ENCODE data around the gene PPFIBP1.
"Not testable (repeated sequence)": the region's sequence is repeated elsewhere in the genome, so short reads cannot be mapped to it uniquely, and the experiment has no call there.

The PPFIBP1 gene

DNA sequence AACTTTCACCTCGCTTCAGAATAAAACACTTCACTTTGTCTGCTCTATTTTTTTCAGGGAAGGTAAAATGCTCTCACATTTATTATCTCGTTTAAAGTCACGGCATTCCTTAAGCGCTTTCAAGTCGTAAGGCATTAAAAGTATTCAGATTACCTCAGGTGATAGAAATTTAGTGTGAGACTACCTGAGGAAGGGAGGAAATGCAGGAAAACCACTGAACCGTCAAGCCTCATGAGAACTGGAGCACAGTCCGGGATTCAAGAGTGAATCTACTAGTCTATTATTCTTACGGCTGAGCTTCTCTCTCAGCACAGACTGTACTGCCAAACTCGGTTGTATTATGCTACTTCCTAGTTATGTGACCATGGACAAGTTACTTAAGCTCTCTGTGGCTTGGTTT lies 8.3 kb upstream of the PPFIBP1 start:
- no peak for DNase-seq

DNA sequence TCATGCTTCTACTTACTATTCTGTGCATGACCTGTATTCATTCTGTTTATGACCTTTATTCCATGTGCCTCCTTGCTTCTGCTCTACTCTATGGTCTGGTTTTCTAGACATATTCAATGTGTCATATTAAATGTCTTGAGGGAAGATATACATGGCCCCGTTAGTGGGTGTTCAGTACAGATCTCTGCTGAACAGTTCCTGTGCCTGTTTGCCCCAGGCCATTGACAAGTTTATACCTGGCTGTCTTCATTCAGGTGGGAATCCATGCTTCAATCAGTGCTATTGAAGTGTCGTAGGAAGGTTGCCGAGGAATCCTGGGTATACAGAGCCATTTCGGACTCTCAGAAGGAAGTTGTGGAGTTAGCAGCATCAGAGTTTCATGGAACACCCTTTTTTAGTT lies 7.4 kb upstream of the PPFIBP1 start:
- no peak for DNase-seq

DNA sequence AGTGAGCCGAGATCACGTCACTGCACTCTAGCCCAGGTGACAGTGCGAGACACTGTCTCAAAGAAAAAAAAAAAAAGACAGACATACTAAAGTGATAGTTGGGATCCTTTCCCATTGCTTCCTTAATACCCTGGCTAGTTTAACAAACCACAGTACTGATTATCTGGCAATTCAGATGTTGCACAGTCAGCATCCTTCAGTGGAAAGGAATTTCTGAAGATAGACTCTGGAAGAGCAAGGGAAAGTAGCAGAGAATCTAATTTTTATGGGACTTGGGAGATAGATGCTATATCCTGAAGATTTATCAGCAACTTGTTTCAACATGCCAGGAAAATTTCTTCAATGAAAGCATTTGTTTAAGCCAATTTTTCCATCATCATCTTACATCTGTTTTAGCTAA lies 6.5 kb upstream of the PPFIBP1 start:
- DNase-seq, result no peak

DNA sequence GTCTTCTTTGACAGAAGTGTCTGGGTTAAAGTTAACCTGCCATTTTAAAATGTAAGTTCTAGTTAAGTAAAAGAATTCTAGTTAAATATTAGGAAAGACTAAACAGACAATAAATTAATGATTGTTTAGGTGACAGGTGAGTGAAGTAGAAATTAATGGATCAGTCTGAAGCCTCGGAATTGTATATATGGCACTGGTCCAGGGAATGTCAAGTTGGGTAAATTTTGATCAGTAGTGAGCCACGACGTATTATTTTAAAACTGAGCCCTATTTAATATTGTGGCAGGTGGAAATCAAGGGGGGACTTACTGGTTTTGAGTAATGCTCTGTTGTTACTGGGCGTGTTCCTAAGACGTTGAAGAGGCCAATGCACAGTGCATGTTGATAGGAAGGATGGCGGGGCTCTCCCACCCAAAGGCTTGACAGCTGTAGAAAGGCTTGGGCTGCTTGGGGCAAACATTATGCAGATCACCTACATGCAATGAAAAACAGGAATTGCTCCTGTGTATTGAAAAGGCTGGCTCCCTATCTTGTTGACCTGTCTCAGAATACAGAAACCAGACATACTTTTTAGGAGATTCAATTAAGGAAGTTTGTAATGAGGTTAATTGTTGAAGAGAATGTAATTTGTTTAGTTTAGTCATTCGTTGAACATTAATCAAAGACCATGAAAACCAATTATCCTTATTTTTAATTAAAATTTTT lies 5.9 kb upstream of the PPFIBP1 start:
- DNase-seq, result no peak

DNA sequence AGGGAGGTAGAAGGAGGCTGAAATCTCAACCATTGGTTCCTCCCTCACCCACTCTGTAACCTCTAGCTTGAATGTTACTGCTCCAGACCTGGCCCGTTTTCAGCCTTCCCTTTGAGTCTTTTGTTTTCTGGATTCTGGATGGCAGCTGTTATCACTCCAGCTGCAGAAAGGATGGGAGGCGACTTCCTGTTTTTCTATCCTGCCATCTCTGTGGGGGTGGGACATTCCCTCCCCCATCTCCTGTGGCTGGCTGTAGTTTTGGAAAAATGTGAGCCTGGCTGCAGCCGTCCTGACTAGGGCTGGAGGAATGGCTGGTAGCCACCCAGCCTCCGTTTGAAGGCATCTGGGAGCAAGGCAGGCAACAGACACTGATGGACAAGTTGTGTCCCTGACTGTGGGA lies 2.9 kb upstream of the PPFIBP1 start:
- DNase-seq, result no peak

DNA sequence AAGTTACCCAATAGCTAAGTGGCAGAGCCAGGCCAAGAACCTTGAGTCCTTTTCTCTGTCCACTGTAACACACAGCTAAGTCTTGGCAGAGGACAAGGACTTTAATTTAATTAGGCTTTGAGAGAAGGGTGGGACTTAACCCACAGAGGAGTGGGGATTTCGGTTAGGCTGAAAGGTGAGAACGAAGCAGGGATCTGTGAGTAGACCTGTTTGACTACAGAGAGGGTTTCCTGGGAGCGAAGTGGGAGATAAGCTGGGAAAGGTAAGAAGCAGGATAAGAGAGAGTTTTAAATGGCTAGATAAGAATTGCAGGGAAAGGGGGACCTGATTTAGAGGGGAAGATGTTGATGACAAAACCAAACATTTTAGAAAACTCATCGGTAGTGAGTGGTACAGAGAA lies 2.0 kb upstream of the PPFIBP1 start:
- no peak for DNase-seq

DNA sequence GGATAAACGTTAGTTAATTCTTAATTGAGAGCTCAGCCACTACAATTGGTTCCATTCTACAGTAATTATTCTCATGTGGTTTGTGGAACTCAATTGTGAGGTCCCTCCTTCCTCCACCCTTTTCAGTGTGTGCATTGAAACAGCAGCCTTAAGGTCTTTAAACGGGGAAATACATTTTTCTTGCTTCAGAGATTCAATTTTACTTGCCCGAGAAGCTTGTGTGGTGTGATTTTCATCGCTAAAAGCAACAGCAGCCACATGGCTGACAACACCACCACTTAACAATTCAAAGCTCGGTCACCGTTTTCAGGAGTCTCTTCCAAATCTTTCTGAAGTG lies 733 bp upstream of the PPFIBP1 start:
- peak; percentile 20 for DNase-seq

DNA sequence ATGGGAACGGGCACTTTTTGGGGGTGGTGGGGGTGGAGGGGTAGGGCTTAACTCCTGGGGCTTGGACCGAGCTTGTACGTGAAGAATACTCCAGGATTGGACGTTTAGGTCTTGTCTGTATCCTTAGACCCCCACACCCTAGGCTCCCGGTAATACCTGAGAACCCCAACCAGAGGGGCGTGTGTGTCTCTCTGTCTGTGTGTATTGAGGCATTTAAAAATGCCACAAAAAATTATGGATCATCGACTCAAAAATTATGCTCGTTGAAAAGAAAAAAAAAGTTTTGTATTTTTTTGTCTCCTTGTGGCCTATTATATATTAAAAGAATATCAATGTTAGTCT lies 459 bp downstream of the PPFIBP1 start:
- no peak for DNase-seq

DNA sequence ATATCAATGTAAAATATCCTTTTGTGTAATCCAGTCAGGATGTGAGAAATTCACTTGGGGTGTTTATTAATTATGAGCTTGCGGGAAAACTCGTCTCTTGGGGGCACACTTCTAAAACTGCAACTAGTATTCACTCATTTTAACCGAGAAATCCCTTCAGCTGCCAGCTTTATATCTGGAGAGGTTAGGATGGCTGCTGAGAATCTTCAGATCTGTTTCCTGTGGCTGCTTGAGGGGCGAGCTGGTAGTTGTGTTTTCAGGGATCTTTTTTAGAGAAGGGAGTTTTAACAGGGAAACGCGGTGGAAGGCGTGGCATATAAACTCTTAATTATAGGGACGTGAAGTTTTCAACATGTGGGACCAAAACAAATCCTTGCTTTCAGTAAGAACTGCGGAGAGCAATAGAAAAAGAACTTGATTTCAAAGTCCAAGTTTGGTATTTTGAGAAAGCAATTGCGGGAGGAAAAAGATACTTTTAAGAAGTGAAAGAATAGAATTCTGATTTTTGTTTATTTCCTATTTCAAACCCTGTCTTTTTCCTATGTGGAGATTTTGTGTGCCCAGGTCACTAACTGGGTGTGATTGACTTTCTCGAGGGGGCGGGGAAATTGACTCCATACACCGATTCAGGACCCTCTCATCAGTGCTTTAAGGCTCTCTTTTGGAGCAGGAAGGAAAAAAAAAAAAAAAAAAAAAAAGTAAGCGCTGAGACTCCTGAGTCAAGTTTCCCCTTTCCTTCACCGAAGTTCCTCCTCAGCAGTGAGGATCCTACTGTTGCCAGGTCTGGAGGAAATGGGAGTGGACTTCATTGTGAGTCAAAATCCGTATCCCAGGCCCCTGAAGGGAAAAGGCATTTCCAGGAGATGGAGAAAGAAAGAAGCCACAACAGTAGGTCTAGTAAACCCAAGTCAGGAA lies 1.1 kb downstream of the PPFIBP1 start:
- no peak for DNase-seq

DNA sequence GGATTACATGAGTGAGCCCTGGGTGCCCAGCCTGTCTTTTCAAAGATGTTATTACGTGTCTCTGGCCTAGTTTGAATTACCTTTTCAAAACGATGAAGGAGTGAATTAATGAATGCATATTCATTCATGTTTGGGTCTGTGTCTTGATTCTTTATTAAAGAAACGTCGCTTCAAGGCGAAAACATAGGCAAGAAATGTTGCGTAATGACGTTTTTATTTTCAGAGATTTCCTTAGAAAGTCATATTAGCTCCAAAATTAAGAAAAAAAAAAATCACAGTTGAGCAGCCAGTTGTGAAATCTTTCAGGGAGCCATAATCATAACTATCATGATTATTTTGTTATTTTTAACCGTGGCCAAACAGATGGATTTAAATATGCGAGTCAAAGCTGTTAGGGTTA lies 3.5 kb downstream of the PPFIBP1 start:
- DNase-seq, result no peak

DNA sequence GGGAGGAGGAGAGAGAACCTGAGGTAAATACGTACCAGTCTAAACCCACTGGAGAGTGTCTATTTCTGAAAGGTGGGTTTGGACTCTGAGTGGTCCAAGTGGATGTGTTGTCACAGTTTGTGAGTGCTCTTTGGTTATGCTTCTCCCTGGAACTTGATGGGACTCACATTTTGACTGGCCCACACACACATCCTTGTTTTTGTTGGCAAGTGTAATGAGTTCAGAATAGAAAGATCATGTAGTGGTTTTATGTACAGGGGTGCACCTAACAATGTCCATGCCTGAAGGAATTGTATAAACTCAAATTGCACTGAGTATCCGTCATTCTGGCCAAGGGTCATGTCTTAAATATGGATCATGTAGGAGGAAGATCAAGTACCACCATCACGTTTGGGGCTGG lies 4.8 kb downstream of the PPFIBP1 start:
- DNase-seq, result no peak

DNA sequence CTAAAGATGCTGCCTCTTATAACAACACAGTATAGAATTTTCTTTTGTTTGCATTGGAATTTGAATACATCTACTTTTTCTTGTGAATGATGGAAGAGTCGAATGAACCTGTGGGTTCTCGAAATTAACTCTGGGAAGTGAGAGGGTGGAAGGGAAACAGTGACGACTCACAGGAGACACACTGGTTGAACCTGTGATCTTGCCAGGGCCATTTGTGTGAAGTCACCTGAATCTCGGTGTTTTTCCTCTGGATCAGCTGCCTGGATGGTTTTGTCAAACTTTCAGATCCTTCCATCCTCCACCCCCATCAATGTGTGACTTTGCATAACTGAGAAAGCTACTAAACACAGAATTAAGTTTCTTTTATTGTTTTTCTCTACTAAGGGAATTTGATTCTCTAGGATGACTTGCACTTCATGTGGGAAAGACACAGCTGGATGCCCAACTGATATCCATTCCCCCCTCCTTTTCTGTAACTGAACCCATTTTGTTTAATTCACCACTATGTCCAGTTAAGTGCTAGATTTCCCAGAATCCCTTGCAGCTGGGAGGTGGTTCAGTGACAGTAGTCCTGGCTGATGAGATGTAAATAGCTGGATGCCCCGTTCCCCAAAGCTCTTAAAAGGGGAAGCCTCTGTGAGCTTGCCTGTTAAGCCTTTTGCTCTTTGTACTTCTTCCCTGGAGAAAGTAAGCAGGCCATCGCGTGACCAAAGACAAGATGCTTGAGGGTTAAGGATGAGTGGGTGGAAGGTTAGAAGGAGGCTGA lies 6.3 kb downstream of the PPFIBP1 start:
- DNase-seq, result no peak

DNA sequence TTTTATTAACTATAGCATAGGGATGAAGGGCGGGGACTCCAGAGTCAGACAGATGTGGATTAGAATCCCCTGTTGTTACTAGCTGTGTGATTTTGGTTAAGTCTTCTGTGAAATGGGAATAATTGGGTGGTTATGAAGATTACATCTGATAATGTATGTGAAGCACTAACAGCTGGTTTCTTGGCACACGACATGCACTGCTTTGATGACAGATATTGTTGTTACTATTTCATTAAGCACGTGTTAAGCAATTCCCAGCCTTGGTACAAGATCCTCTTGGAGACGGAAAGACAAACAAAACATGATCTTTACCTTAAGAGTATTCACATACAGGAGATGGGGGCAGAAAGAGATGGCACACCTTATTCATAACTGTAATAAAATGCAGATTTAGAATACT lies 7.9 kb downstream of the PPFIBP1 start:
- DNase-seq, result no peak

DNA sequence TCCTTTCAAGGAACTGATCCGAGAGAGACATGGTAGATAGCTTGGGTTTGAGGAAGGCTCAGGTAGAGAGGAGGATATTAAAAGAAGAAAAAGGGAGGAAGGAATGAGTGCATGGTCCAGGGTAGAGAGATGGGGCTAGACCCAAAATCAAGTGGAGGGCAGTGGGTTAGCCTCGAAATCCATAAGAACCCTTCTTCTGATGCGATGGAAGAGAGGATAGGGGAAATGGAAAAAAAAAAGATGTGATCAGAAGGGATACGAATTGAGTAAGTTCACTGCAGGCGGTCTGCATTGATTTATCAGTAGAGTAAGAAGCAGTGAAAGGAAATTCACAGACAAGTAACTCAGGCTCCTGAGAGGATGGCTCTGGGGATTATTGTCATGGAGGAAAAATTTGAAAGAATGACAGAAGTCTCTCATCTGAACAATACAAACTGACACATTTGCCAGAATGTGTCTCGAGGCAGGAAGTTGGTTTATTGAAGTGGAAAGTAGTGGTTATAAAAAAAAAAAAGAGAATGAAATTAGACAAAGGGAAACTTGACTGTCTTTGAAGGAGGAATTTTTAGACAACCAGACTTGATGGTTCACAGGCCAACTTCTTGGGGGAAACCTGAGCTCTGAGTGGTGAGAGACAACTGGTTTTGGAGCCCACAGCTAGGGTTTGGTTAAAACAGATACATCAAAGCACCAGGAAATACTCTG lies 10.2 kb downstream of the PPFIBP1 start:
- DNase-seq, result peak; percentile 11

DNA sequence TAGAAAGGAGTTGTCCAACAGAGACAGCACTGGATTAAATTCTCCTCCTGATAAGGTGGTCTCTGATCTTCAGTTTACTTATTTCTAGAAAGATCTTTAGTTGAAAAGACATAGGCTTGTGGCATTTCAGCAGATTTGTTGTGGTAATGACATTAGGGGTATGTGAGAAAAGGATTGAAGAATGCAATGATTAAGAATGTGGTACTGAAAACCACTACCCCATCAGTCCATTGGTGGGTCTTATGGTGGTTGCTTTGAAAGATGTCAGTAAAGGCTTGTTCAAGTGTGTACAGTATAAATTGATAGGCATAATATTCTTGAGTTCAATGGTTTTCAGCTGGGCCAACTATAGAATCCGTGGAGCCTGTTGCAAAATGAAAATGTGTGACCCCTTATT lies 10.8 kb downstream of the PPFIBP1 start:
- DNase-seq, result no peak

DNA sequence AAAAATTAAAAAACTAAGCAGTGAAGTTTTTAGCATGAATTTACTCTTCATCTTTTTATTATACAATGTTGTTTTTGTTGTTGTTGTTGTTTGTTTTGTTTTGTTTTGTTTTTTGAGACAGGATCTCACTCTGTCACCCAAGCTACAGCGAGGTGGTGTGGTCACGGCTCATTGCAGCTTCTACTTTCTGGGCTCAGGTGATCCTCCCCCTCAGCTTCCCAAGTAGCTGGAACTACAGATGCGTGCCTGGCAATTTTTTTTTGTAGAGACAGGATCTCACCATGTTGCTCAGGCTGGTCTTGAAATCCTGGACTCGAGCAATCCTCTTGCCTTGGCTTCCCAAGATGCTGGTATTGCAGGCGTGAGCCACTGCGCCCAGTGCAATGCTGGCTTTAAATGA lies 11.3 kb downstream of the PPFIBP1 start:
- DNase-seq, result no peak

DNA sequence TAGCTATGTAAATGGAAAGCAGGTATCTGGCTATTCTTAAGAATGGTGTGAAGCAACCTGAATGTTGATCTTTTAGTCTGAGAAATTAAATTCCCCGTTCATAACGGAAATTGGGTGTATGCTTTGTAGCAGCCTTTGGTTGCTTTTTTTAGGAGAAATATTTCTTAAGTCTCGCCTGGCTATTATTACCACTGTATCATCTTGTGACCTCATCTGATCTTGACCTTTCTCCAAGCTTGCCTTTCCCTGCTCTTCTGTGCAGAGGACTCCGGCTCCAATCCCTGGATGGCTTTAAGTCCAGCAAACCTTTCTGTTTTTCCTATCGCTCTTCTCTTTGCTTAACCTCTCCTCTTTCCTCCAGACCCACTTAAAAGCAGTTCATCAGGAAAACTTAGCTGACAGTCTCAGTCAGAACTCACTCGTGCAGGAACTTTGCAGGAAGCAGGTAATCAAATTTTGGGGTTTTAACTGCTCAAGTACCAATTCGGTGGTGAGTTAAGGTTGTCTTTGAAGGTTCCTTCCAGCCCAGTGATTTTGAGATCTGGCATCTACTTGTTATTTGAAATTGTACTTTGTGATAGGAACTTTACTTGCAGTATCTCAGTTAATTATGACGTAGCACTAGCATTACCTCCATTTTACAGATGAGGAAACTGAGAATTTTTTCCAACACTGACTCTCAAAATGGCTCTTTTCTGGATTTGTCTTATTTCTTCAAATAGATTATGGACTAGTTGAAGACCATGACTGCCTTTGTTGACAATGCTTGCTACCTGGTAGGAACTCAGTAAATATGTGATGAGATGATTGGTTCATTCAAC lies 14.1 kb downstream of the PPFIBP1 start:
- no peak for DNase-seq

DNA sequence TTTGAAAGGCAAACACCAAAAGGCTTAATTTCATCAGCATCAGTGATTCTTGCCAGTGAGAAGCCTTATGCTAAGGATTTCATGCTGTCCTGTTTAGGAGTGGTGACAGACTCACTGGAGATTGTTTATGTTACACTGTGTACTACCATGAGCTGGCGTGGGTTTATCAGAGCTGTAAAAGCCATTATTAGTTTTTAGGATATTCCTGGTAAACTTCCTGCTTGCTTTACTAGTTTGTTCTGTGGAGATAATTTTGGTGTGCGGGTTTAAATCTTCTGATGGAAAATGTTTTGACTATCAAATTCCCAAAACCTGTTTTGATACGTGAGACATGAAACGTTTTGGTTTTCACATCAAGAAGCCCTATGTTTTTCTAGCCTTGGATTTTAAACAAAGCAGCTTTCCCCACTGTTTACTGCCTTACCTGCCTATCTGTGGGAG lies 15.2 kb downstream of the PPFIBP1 start:
- no peak for DNase-seq

DNA sequence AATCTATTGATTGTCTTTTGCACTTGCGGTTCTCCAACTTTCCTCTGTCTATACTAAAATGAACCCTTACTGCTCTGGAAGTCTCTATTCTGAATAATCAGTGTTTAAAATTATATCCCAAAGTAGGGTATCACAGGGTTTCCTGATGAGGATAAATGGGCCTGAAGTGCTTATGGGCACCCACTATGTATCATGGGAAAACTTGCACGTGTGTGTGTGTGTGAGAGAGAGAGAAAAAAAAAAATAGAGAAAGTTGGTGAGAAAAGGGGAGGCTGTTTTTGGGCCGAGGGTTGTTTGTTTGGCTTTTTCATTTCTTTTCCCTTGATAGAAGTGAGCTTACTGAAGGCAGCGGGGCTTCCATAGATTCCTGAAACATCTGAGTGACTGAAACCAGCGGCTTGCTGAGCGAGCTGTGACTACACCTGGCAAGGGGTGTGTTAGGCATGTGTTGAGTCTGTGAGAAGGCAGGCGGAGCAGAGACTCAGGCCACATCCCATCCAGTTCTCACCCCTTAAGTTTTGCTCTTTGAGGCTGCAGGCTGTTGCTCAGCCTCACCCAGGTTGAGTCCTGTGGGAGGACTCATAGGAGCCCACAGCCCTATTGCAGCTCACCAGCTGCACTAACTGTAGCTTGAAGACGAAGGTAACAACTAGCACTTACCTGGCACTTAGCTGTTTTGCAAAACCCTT lies 17.2 kb downstream of the PPFIBP1 start:
- DNase-seq, result no peak

DNA sequence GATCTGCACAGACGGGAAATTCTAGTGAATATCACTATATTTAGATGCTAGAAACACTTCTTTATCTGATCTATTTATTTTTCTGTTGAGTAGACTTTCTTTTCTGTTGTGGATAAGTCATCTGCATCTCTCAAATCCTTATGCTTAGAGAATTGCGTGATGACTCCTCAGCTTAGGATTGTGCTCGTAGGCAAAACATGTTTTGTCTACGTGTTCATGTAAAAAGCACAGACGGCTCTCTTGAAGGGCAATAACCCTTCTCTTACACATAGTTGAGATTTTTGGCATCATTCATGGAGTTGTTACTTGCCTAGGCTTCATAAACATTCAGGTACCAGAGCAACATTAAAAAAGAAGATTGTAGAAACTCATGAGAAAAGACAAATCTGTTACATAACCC lies 18.6 kb downstream of the PPFIBP1 start:
- DNase-seq, result no peak

DNA sequence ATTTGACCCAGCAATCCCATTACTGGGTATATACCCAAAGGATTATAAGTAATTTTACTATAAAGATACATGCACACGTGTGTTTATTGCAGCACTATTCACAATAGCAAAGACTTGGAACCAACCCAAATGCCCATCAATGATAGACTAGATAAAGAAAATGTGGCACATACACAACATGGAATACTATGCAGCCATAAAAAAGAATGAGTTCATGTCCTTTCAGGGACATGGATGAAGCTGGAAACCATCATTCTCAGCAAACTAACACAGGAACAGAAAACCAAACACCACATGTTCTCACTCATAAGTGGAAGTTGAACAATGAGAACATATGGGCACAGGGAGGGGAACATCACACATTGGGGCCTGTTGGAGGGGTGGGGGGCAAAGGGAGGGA lies 20.9 kb downstream of the PPFIBP1 start:
- not testable (repeated sequence) for DNase-seq

DNA sequence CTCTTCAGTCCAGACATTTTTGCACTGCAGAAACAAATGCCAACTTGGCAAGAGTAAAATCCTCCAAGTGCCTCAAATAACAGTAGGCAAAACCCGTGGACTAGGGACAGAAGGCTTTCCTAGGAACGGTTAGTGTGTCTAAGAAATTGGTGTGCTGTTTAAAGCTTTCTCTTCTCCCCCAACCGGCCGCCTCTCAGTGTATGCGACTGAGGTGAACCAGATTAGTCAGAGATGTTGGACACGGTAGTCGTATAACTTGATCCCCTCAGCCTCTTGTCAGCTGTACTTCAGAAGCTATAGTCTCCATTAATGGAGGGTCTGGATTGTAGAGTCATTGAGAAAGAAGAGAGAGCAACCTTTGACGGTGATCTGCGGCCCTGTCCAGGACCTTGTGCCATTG lies 21.7 kb downstream of the PPFIBP1 start:
- DNase-seq, result no peak
